HG03039 (cell line): ENCODE results near the gene RSRC1.
"Not testable (repeated sequence)": the region's sequence is repeated elsewhere in the genome, so short reads cannot be mapped to it uniquely, and the experiment has no call there.

Experiments used
- ATAC-seq: cut with Tn5 transposase; IDR thresholded peaks from one replicate; pipeline ENCODE4 v1.9.1; 2021; ENCODE audit warnings: mild to moderate bottlenecking, moderate library complexity; ENCODE audit not compliant: unreplicated experiment

RSRC1 gene

DNA sequence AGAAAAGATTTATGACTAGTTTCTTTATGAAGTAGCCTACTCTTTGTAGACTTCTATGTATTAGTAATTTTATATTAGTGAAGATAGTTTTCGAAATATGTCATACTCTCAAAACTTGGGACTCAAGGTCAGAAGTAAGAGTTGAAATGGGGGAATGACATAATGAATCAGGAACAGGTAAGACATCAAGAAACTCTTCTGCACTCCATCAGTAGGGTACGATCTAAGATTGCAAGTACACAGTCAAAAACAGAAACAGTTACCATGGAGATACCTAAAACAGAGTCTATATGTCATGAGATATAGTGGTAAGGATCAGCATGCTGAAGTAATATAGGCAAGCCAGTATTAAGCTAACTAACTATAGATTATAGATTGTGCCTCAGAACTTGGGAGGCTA lies 274.1 kb downstream of the RSRC1 start:
- peak; percentile 75 for ATAC-seq

DNA sequence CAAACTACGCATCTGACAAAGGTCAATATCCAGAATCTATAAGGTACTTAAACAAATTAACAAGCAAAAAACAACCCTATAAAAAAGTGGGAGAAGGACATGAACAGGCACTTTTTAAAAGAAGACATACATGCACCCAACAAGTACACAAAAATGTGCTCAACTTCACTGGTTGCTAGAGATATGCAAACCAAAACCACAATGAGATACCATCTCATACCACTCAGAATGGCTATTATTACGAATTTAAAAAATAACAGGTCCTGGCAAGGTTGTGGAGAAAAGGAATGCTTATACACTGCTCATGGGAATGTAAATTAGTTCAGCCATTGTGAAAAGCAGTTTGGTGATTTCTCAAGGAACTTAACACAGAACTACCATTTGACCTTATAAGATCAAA lies 285.5 kb downstream of the RSRC1 start:
- no peak for ATAC-seq

DNA sequence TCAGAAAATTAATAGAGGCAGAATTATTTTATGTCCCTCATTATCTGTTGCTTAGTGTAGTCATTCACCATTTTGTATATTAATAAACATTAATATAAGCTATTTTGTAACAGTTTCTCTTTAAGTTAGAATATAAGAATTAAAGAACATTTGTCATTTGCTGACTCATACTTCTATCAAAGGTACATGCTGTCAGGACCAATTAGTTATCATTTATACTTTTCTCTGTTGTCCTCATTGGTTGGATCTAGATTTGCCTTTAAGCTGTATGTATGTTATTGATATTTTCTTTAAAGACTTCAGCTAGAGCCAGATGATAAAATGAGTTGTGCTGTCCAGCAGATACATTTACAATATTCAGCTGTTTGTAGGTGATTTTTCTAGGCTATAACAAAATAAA lies 292.7 kb downstream of the RSRC1 start:
- no peak for ATAC-seq

DNA sequence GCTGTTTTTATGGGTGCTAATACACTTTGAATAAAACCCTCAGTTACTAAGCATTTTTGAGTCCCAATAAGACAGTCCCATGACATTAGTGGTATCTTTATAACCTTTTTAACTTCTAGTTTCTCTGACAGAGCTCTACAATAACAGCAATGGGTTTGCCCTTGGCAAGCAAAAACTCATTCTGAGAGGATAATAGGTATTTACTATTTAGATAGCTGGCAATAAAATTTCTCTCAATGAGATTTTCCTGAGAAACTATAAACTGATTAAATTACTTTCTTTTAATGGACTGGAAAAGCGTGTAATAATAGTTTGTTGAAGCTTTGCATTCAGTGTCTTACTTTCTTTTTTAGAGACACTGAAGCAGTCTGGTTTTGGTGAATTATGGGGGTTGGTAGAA lies 293.1 kb downstream of the RSRC1 start:
- no peak for ATAC-seq

DNA sequence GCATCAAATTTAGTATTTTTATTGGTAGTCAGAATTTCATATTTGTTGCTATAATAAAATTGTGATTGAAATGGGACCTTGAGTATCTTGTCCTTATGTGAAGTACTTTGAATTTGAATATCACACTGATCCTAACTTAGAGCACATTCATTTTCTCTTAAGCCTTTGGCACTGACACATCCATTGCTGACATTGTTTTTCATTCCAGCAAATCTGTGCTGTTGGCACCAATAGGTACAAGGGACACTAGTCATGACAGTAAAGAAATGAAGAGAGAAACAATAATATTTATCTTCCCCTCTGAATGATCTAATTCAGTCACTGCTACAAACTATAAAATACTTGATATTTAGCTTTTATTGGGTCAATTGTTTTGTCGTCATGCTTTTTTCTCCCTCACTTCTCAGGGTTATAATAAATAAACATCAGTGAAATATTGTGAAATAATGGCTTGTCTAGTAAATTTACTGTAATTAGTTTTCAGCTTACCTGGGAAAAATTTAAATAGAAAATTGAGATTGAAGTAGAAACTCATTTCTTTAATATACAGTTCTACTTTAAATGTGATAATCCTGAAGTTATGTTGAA lies 294.3 kb downstream of the RSRC1 start:
- no peak for ATAC-seq

DNA sequence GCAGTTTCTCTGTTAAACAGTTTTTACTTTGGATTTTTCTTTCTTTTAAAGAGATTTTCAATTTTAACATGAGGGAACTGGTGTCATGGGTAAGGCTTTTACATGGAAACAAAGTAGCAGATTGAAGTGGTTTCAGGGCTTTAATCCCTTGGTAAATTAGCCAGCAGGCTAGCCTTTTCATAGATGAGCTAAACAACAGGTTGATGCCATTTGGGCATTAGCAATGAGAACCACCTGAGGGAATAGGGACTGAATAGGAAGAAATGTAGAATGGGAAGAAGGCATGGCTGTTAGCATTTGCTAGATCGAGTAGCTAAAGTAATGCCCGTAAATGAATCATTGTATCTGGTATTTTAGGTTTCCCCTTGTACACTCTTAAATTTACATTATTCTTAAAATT lies 295.6 kb downstream of the RSRC1 start:
- ATAC-seq, result no peak

DNA sequence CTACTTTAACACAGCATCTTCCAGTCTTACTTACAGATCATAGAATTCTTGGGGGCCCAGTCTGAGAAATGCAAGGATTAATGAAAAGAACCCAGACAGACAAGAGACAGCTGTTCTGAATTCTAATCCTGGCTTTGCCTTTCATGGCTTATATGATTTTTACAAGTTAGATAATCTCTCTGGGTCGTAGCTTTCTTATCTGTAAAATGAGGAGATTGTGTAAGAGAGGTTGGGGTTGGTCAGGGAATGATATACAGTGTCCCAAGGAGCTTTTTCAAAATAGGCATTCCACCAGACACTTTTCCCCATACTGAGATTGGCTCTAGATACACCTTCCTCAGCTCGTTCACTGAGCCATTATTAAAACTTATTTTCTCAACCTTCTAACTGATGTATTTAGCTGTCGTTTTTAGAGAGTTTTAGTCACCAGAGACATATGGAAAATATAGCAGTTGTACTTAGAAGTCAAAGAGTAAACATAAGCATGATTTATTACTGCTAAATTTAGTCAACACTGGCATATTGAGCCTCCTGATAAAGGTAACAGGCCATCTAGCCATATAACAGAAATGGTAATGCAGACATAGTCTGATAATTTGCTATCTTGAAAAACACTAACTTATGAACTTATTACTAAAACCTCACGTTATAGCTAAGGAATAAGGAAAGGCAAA lies 298.1 kb downstream of the RSRC1 start:
- no peak for ATAC-seq

DNA sequence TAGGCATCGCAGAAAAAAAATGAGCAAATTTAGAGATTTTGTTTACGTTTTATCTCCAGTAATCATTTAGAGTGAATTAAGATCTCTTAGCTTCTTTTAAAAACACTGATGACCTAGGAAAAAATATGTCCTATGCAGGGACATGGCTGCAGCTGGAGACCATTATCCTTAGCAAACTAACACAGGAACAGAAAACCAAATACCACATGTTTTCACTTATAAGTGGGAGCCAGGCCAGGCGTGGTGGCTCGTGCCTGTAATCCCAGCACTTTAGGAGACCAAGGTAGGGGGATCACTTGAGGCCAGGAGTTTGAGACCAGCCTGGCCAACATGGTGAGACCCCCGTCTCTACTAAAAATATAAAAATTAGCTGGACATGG lies 298.6 kb downstream of the RSRC1 start:
- ATAC-seq, result not testable (repeated sequence)

DNA sequence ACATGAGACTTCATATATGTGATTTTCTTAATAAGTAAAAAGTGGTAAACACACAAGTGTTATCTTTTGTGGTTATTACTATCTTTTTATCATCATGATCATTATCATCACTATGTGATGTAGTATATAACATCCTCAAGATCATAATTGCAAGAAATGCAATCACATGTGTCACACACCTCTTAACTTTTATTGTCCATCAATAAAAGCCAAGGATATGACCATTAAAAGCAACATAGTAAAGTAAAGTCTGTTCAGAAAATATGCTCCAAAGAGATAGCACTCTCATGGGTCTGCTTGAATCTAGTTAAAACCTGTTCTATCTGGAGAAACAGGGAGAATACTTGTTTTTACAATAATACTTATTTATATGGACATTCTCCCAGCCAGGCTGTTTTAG lies 308.1 kb downstream of the RSRC1 start:
- ATAC-seq, result no peak

DNA sequence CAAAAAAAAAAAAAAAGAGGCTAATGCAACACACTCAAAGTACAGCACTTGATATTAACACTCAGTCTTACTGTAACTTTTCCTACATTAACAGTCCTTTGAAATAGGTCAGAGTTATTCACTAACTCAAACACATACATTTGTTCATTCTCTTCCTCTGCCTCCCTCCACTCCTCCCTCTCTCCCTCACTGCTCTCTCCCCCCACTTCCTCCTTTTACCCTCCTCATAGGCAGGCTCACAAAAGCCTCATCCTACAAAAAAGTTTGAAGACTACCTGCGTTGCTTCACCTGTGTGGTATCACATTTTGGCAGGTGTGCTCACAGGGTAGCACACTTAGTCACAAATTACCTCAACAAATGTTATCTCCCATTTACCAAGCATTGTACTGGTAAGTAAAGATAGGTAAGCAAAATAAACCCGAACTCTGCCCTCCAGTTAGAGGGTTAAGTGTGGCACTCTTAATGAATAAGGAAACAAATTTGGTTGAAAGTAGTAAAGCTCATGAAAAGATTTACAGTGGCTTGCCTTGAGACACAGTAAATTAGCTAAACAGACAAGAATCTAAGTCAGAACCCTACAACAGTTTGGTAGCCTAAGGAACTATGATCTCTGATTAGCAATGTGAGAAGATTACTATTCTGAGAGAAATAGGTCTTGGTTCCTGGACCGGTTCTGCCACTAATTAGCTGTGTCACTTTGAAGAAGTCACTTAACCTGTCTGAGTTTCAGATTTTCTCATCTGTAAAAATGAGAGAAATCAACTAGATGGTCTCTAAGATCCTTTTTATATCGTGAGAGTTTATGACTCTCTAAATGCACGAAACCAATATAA lies 310.1 kb downstream of the RSRC1 start:
- ATAC-seq, result peak; percentile 35

DNA sequence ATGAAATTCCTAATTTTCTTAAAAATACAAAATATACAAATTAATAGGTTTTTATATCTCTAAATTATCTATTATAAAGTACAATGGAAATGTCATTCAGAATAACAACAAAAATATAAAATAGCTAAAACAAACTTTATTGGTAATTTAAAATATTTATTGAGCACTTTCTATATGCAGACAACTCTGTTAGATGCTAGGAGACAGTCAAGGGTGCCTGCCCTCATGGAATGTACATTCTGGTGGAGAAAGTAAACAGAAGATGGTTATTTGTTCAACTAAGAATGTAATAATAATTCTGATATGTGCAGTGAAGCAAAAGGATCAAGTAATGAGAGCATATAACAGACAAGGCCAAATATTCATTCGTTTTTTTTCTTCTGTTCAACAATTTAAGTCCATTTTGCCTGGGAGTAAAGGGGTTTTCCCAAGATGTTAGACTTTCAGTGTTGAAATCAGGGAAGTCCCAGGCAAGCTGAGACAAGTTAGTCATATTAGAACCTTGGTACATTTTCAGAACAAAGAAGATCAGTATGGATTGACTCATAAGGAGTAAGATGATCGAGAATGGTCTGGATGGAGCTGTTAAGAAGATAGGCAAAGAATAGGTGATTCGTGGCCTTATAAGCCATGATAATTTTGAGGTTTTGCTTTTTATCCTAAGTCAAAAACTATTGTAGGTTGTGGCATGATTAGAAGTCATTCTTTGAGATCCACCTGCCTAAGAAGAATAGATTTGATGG lies 310.9 kb downstream of the RSRC1 start:
- peak; percentile 96 for ATAC-seq

DNA sequence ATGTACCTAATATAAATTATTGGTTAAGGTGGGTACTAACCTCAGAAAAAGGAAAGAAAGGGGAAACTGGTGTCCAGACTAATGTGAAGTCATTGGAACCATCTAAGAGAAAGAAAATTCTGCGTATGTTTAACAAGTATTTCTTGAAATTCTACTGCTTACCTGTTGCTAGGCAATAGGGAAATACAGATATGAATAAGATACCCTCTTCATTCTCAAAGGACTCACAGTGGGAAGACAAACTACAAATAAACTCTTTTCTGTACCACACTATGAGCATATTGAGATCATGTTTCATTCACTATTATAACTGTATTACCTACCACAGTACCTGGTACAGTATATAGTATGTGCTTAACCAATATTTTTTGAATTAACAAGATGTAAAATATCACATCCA lies 320.6 kb downstream of the RSRC1 start:
- no peak for ATAC-seq

DNA sequence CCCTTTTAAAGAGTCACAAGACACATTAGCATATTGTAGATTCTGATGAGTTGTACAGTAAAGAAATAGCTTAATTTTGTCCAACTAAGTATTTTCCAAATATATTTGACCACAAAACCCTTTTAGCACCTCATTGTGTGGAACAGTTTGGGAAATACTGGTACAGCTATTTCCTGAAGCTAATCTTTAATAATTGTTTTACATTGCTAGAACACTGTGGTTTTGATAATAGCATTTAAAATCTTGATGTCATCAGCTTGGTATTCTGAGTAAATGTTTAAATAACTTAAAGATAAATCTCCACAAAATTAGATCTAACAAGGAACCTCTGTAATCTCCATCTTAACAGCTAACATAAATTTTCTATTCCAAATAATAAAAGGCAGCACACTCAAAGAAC lies 321.1 kb downstream of the RSRC1 start:
- ATAC-seq, result no peak

DNA sequence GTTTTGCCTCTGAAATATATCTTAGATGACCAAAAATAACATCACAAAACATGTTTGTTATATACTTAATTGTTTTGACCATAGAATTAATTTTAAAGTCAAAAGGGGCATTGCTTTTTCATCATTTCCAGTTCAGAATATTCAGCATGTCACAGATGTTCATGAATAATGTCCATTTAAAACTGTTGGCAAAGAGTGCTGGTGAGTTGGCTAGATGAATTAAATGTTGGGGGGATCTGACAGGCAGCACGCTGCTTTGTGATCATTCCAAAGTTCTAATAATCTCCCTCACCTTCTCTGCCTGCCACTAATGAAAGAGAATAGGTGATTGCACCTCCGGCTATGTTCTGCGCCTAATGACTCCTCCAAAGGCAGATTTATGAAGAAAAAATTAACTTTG lies 321.9 kb downstream of the RSRC1 start:
- ATAC-seq, result no peak

DNA sequence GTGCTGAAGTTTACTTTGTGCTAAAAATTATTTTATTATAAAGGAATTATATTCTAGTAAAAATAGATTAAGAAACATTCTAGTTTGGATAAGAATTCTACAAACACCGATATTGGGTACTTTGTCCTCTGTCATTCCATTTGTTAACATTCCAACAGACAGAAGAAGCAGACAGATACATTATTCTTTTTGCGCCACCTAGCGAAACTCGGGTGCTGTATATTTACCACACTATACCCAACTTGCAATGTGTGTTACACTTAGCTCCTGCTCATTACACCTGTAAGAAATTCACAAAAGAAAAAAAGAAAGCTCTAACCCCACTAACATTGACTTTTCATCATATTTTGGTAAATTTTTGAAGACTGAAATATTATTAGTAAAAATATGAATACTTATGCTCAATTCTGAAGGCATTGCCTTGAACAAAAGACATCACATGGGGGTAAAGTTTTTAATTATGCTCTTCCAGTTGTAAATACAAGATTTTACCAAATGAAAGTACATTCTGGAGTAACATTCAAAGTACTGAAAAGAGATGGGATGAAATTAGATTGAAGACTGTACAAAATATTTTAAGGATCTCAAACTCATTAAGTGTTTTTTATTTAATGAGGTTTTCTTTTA lies 324.6 kb downstream of the RSRC1 start:
- ATAC-seq, result peak; percentile 83

DNA sequence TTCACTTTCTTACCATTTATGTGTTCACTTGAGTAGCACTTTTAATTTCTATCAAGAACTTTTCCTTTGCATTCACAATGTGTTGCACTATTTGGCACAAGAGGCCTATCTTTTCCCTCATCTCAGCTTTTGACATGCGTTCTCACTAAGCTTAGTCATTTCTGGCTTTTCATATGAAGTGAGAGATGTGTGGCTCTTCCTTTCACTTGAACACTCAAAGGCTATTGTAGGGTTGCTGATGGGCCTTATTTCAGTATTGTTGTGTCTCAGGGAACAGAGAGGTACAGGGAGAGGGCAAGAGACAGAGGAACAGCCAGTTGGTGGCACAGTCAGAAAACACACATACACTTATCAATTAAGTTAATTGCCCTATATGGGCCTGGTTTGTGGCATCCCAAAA lies 333.7 kb downstream of the RSRC1 start:
- peak; percentile 96 for ATAC-seq

DNA sequence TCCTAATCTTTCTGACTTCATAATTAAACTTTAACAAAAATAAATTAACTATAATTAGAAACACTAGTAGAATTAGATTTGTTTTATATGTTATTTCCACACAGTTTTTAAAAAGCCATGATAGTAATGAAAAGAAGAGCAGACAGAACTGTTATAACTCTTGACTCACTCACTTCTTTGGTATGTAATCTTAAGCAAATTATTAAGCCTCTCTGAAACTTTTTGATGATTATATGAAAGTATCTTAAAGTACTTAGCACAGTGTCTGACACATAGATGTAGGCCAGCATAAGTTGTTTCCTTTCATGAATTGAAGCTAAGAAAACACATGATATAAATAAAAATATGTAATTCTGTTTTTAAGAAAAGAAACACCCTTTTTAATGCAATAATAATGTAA lies 337.5 kb downstream of the RSRC1 start:
- ATAC-seq, result no peak

DNA sequence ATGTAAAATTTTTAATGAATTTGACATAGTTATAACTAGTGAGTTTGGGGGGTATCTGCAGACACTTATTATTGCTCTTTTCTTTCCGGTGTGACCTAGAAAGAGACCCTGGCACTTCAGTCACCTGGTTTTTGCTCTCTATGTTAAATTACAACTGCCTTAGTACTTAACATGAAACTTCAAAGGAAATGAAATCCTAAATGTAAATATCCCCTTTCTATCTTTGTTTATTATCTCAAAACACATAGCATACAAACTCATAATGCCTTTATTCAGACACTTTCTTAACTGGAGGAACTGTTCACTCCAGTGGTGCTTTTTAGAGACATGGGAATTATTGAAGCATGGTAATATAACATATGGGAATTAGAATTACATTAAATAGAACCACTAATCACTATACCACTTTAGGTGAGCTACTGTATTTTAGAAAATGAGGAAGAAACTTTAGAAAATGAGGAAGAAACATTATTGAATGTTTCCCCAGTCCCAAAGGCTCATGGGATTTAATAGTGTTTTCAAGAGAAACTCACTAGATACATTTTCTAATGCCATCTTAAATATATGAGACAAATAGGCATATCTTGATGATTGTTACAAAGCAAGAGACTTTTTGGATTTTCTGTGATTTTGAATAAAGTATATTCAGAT lies 341.6 kb downstream of the RSRC1 start:
- no peak for ATAC-seq

DNA sequence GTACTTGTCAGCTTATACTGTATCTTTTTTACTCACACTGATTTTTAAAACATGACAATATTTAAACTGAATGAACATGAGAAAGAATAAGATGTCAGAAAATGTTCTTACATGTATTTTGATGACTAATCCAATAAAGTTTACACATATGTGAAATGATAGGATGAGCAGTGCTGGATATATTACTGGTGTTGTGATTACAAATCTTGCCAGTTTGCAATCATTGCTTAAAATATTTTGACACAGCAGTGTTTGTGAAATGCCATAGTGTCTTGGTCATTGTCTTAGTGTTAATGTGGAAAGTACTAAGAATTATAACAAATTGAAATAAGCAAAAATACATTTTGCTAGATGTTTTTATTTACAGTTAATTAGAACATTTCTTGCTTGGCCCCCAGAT lies 342.4 kb downstream of the RSRC1 start:
- no peak for ATAC-seq

DNA sequence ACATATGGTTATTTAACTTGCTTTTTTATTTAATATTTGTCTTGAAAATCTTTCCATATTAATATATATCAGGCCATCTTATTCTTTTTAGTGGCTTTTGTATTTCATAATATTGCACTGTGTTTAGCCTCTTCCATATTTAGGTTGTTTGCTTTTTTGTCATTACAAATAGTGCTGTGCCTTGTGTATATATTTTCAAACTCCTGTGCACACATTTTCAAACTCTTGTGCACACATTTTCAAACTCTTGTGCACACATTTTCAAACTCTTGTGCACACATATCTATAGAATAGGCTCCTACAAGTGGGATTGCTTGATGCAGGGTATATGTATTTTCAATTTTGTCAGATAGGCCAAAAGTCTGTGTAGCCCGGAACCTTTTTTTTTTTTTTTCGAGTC lies 343.1 kb downstream of the RSRC1 start:
- no peak for ATAC-seq

DNA sequence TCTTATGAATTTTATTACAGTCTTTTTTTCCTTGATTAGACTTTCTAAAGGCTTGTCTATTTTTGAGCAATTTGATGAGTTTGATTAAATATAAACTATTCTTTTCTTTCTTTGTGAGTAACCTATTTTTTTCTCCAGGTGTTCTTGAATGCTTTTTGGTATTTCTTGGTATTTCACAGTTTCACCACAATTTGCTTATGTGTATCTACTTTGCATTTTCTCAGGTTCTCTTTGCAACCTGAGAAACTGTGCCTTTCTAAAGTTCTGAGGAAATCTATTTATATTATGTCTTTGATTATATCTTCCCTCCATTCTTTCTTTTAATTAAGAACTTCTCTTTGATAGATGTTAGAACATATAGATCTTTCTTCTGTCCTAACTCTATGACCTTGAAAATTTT lies 344.0 kb downstream of the RSRC1 start:
- ATAC-seq, result no peak
